Measurements from ENCODE around the gene SCYL2. TPM values are rescaled to one million over a fixed set of nuclear protein-coding genes. Genes with fewer than 3 reads are reported as not detected.
"Not testable (repeated sequence)": the region's sequence is repeated elsewhere in the genome, so short reads cannot be mapped to it uniquely, and the experiment has no call there.

The SCYL2 gene
- total and polyA plus RNA-seq, 12 donors = 12.1 to 54.6 (median 41.7) TPM

- TF ChIP-seq CTCF (IDR thresholded peaks at IDR 0.05) (no peak), POLR2A (IDR thresholded peaks at IDR 0.05) (no peak)
Observed at GRCh38 chr12:100253437-100253836, 13.5 kb upstream of the SCYL2 start.

DNA sequence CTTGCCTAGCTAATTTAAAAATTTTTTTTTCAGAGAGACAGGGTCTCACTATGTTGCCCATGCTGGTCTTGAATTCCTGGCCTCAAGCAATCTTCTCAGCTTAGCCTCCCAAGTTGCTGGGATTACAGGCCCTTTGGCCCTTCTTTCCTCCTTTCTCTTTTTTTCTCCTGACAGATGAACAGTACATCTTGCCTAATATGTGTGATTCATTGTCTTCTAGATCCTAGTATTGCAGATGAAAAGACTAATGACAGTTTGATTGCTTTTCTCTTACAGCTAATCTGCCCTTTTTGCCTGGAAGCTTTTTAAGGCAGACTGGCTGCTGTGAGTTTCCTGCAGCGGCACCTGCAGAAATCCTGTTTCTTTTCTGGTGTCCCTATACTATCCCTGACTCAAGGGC lies 12.1 kb upstream of the SCYL2 start:
- WGBS, 4 donors = 95 to 100% (median 96%) methylated on average over 1 of the region's 1 CpG
- Histone ChIP-seq H3K27me3 (no peaks in the 10 kb centered on the region), H3K4me1 (replicated peaks in 1 of 2) (no peaks in the 10 kb centered on the region), H3K9me3 (replicated peaks in 1 of 3) (no peaks in the 10 kb centered on the region), H3K4me3 (no peak overlapping the region), H3K27ac (no peak overlapping the region), H3K36me3 (replicated peaks in 1 of 2) (no peaks in the 10 kb centered on the region)
- no peak for DNase-seq
- TF ChIP-seq CTCF (IDR thresholded peaks at IDR 0.05) (no peak), POLR2A (IDR thresholded peaks at IDR 0.05) (no peak)
- intact Hi-C loops (cut with DNase I) = no loop called here

More at GRCh38 chr12:100253437-100253836, 13.5 kb upstream of the SCYL2 start:
- 96 to 100% (median 100%) methylated on average over 1 of the region's 1 CpG for WGBS, 4 donors
- H3K27me3 ChIP-seq = no peaks in the 10 kb centered on the region
- H3K27ac ChIP-seq = no peak overlapping the region
- no peaks in the 10 kb centered on the region for H3K36me3 ChIP-seq (replicated peaks in 1 of 2)
- no peaks in the 10 kb centered on the region for H3K9me3 ChIP-seq (replicated peaks in 1 of 3)
- DNase-seq = no peak
- H3K4me1 ChIP-seq (replicated peaks in 1 of 2) = no peaks in the 10 kb centered on the region
- no peak overlapping the region for H3K4me3 ChIP-seq
- intact Hi-C loops (cut with DNase I) = no loop called here

DNA sequence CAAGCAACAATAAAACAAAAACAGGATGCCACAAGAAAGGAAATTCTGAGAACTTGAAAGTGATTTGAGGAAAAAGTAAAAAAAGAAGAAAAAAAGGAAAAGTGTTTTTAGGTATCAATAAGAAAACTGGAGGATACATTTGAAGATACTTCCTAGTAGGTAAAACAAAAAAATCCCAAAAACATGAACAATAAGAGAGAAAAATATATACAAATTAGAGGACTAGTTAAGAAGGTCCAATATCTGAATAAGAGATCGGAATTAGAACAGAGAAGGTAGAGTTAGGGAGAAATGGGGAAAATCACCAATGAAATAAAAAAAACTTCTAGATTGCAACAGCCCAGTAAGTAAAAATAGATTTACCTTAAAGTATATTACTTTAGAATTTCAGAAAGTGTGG lies 8.8 kb upstream of the SCYL2 start:
- intact Hi-C loops (cut with DNase I) = no loop called here
- 94 to 97% (median 96%) methylated on average over 1 of the region's 1 CpG for WGBS, 4 donors
- no peak for TF ChIP-seq POLR2A (IDR thresholded peaks at IDR 0.05)
- no peak for TF ChIP-seq CTCF (IDR thresholded peaks at IDR 0.05)
- Histone ChIP-seq H3K4me1 (replicated peaks in 1 of 2) (no peaks in the 10 kb centered on the region), H3K27ac (no peak overlapping the region), H3K9me3 (replicated peaks in 1 of 3) (no peaks in the 10 kb centered on the region), H3K4me3 (no peak overlapping the region), H3K36me3 (replicated peaks in 1 of 2) (no peaks in the 10 kb centered on the region), H3K27me3 (no peaks in the 10 kb centered on the region)
- DNase-seq = no peak

DNA sequence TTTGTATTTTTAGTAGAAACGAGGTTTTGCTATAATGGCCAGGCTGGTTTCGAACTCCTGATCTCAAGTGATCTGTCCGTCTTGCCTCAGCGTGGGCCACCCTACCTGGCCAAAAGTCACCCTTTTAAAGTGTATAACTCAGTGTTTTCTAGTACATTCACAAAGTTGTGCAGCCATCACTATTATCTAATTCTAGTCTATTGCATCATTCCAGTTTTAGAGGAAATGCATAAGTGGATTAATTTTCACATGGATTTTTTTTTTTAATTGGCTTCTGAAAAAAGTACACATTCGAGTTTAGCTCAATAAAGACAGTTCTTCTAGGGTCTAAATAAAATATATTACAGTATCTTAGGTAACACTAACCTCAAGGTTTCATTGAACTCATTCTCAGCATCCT lies 3.8 kb upstream of the SCYL2 start:
- 86 to 89% (median 88%) methylated on average over 5 of the region's 5 CpGs for WGBS, 4 donors
- Histone ChIP-seq H3K27me3 (no peaks in the 10 kb centered on the region), H3K4me1 (replicated peaks in 1 of 2) (peaks cover 2 to 3% of the 10 kb centered on the region in 2 donors), H3K27ac (no peak overlapping the region), H3K4me3 (no peak overlapping the region), H3K36me3 (replicated peaks in 1 of 2) (no peaks in the 10 kb centered on the region), H3K9me3 (replicated peaks in 1 of 3) (no peaks in the 10 kb centered on the region)
- DNase-seq = no peak
- intact Hi-C loops (cut with DNase I) = no loop called here
- TF ChIP-seq POLR2A (IDR thresholded peaks at IDR 0.05) (no peak), CTCF (IDR thresholded peaks at IDR 0.05) (no peak)

- intact Hi-C loops (cut with DNase I) = not testable (repeated sequence)
Observed at GRCh38 chr12:100265107-100265506, 1.9 kb upstream of the SCYL2 start.

More at GRCh38 chr12:100265107-100265506, 1.9 kb upstream of the SCYL2 start:
- not testable (repeated sequence) for H3K4me3 ChIP-seq; H3K36me3 ChIP-seq (replicated peaks in 1 of 2); DNase-seq; H3K27ac ChIP-seq; H3K27me3 ChIP-seq; H3K9me3 ChIP-seq (replicated peaks in 1 of 3)
- H3K4me1 ChIP-seq (replicated peaks in 1 of 2) = peaks cover 15 to 21% of the 10 kb centered on the region in 2 donors
- 94 to 96% (median 95%) methylated on average over 5 of the region's 5 CpGs for WGBS, 4 donors

All from adrenal gland (tissue), 12 donors.